GM12878 (cell line): ENCODE results near the gene STAT4. TPM values are rescaled to one million over a fixed set of nuclear protein-coding genes. Genes with fewer than 3 reads are reported as not detected.

ENCODE experiments used
- ATAC-seq: fragments of 200-7000 bp; cut with Tn5 transposase; 3 replicates; pipeline ENCODE4 v1.9.1; 2020; ENCODE audit warnings: mild to moderate bottlenecking, moderate library complexity
- BruUV-seq: library from RNA; stranded (reverse); fragments of 400-500 nt; replicated peaks from 2 replicates; lab custom pipeline; 2021; lab: Mats Ljungman, UMichigan
- CTCF ChIA-PET: fragments of 300-600 bp; sonication (Branson Sonifier 250); formaldehyde crosslinking; extraction: SDS; loops from one replicate; lab custom pipeline; 2021; ENCODE audit warnings: inconsistent platforms; lab: Yijun Ruan, JAX
- POLR2A ChIA-PET: fragments of 350-600 bp; formaldehyde crosslinking; extraction: SDS; loops from one replicate; lab custom pipeline; 2021; ENCODE audit warnings: inconsistent platforms; lab: Charles Lee
- RAD21 ChIA-PET: fragments of 300-600 bp; sonication (Branson Sonifier 250); formaldehyde crosslinking; loops from one replicate; lab custom pipeline; 2023; ENCODE audit warnings: antibody characterized with exemption; ENCODE audit not compliant: unreplicated experiment; lab: Charles Lee
- SMC1A ChIA-PET: fragments of 300-600 bp; sonication (Branson Sonifier 250); formaldehyde crosslinking; loops from one replicate; lab custom pipeline; 2023; ENCODE audit not compliant: unreplicated experiment, uncharacterized antibody; lab: Charles Lee
- DNase-seq: peaks from one replicate; pipeline ENCODE4 v3.0.0-alpha.2; 2011; ENCODE audit warnings: low read depth, low spot score
- FAIRE-seq: peaks from 3 replicates; lab custom pipeline; 2011; peaks lifted over from hg19 to GRCh38; lab: Jason Lieb, UNC
- H2AFZ ChIP-seq: 2 replicates; pipeline ENCODE4 v1.6.0; 2011; ENCODE audit warnings: low read depth, low read length, control low read depth; ENCODE audit not compliant: control insufficient read depth
- H3K27ac ChIP-seq: 2 replicates; pipeline ENCODE4 v1.5.1; 2011; ENCODE audit warnings: control low read depth; ENCODE audit not compliant: control insufficient read depth, insufficient read depth
- H3K27me3 ChIP-seq, 2 experiments: replicated peaks in 1 of 2; 2 replicates each; pipeline versions ENCODE4 v1.6.0 to v1.6.1; 2011; ENCODE audit warnings: low read length in 1 of 2; ENCODE audit not compliant: control insufficient read depth in 2 of 2, insufficient read depth in 2 of 2
- H3K36me3 ChIP-seq, 2 experiments: 2 replicates each; pipeline ENCODE4 v1.5.1; 2011; ENCODE audit warnings: low read length in 1 of 2; ENCODE audit not compliant: control insufficient read depth in 2 of 2, insufficient read depth in 2 of 2
- H3K4me1 ChIP-seq: 2 replicates; pipeline ENCODE4 v1.6.1; 2011; ENCODE audit warnings: mild to moderate bottlenecking, low read length, moderate library complexity, mixed read lengths; ENCODE audit not compliant: control insufficient read depth, insufficient read depth
- H3K4me2 ChIP-seq: 2 replicates; pipeline ENCODE4 v1.6.0; 2011; ENCODE audit warnings: control low read depth; ENCODE audit not compliant: control insufficient read depth, insufficient read depth
- H3K4me3 ChIP-seq: fragments of 200-600 bp; sonication (generic); 2 replicates; pipeline ENCODE4 v1.5.1; 2016
- H3K79me2 ChIP-seq: 2 replicates; pipeline ENCODE4 v1.6.0; 2011; ENCODE audit warnings: low read length; ENCODE audit not compliant: control insufficient read depth, insufficient read depth
- H3K9ac ChIP-seq: 2 replicates; pipeline ENCODE4 v1.8.0; 2011; ENCODE audit warnings: low read length, control low read depth, mixed read lengths; ENCODE audit not compliant: control insufficient read depth, insufficient read depth
- H3K9me3 ChIP-seq: replicated peaks from 3 replicates; pipeline ENCODE4 v1.5.1; 2011; ENCODE audit warnings: mild to moderate bottlenecking, low read length; ENCODE audit not compliant: control insufficient read depth, insufficient read depth
- H4K20me1 ChIP-seq: 2 replicates; pipeline ENCODE4 v1.6.0; 2011; ENCODE audit not compliant: control insufficient read depth, insufficient read depth
- ATF7 ChIP-seq: fragments of 450-650 bp; IDR thresholded peaks from 2 replicates; pipeline ENCODE4 v1.6.1; 2016; ENCODE audit warnings: low read depth, mild to moderate bottlenecking
- BRCA1 ChIP-seq: IDR thresholded peaks from 2 replicates; pipeline ENCODE4 v1.6.1; 2011; ENCODE audit warnings: low read depth, low read length, improper control_type of control experiment
- EED ChIP-seq: sonication (generic); IDR thresholded peaks from 2 replicates; pipeline ENCODE4 v1.6.1; 2016; ENCODE audit warnings: antibody characterized with exemption, low read depth
- HDAC6 ChIP-seq: fragments of 200-600 bp; sonication (generic); IDR thresholded peaks from one replicate; pipeline ENCODE4 v1.8.0; 2017; ENCODE audit warnings: antibody characterized with exemption; ENCODE audit not compliant: unreplicated experiment
- IKZF2 ChIP-seq, 2 experiments: fragments of 450-650 bp; IDR thresholded peaks; 2 replicates each; pipeline ENCODE4 v1.6.1; 2017; ENCODE audit warnings: mild to moderate bottlenecking in 2 of 2, moderate library complexity in 2 of 2
- MEF2A ChIP-seq: IDR thresholded peaks from 2 replicates; pipeline ENCODE4 v1.6.1; 2011; ENCODE audit warnings: low read depth, mild to moderate bottlenecking, low read length, moderate library complexity; ENCODE audit not compliant: insufficient read depth
- PAX8 ChIP-seq: fragments of 450-650 bp; IDR thresholded peaks from 2 replicates; pipeline ENCODE4 v1.6.1; 2017; ENCODE audit warnings: mild to moderate bottlenecking, moderate library complexity
- SP1 ChIP-seq: IDR thresholded peaks from one replicate; pipeline ENCODE4 v1.6.1; 2011; ENCODE audit warnings: low read depth, low read length
- TARDBP ChIP-seq: IDR thresholded peaks from 2 replicates; pipeline ENCODE4 v1.6.1; 2016; ENCODE audit warnings: borderline replicate concordance
- ZNF592 ChIP-seq: fragments of 450-650 bp; IDR thresholded peaks from 2 replicates; pipeline ENCODE4 v1.6.1; 2017; ENCODE audit warnings: mild to moderate bottlenecking, moderate library complexity
- WGBS: methylation state at CpG from one replicate; pipeline ENCODE4 v1.1.6; 2016; ENCODE audit warnings: low lambda C conversion rate; ENCODE audit not compliant: insufficient replicate concordance, insufficient coverage; ENCODE audit errors: missing lambda C conversion rate; 5-methylcytosine and 5-hydroxymethylcytosine counted together
- in situ Hi-C: fragments of 300-500 bp; cut with MboI; formaldehyde crosslinking; loops from 9 replicates; pipeline ENCODE4 v1.14.3; 2018; ENCODE audit warnings: mixed read lengths
- intact Hi-C: fragments of 100-400 bp; cut with micrococcal nuclease; formaldehyde crosslinking; loops from one replicate; pipeline ENCODE4 v1.14.2; 2022; ENCODE audit not compliant: unreplicated experiment
- polyA plus RNA-seq, 11 experiments: library from polyadenylated mRNA; depleted of rRNA in 4 of 11; unstranded in 6 of 11; stranded (reverse) in 5 of 11; fragments of >200 nt; fragmentation: Nextera tagmentation in 4 of 11; fragmentation: Illumina TruSeq in 1 of 11; extraction: Ambion mirVana in 4 of 11; extraction: Trizol in 1 of 11; gene quantifications; 1 replicate in 1 of 11; 2 replicates in 10 of 11; pipeline versions ENCODE4 v1.2.1 to v1.2.3, GENCODE V29; 2011 to 2016; ENCODE audit warnings: inconsistent platforms in 2 of 11, missing spikeins in 2 of 11, low read depth in 1 of 11
- total RNA-seq, 4 experiments: library from RNA; depleted of rRNA in 3 of 4; stranded (reverse); fragments of >200 nt in 3 of 4; fragmentation: Illumina TruSeq in 1 of 4; extraction: Trizol in 1 of 4; gene quantifications; 2 replicates each; pipeline versions ENCODE4 v1.2.1 to v1.2.3, GENCODE V29; 2013 to 2021
- TF ChIP-seq, protein P1 (sequence below): fragments of 450-650 bp; IDR thresholded peaks from 2 replicates; pipeline ENCODE4 v1.6.1; 2017; ENCODE audit warnings: mild to moderate bottlenecking, low read depth, inconsistent platforms; ENCODE audit not compliant: poor library complexity, severe bottlenecking

STAT4 gene
- total and polyA plus RNA-seq, 10 of the 15 experiments (the other 5 are each of a cell fraction or from before 2014, with no cell fraction given): 3.1 to 9.3 (median 7.1) TPM

GRCh38 chr2:191037351-191037750, 113.4 kb downstream of the STAT4 start:
- Histone ChIP-seq H3K9ac (no peak overlapping the region), H3K4me3 (no peak overlapping the region), H3K4me2 (no peak overlapping the region), H3K4me1 (no peaks in the 10 kb centered on the region; the same call in 1 of the 2 replicates), H2AFZ (no peak overlapping the region), H3K27me3 (no peaks in the 10 kb centered on the region), H3K27ac (no peak overlapping the region), H4K20me1 (no peaks in the 10 kb centered on the region), H3K79me2 (no peaks in the 10 kb centered on the region), H3K9me3 (no peaks in the 10 kb centered on the region)
- ChIA-PET CTCF (interaction anchor here (1.1 to 4.0 kb wide), 4 partner anchors 12 to 186 kb away, joined by 3 to 16 read pairs (median 10); no protein-coding TSS in a partner anchor), POLR2A (interaction anchor here (1.2 kb wide), 1 partner anchor 13 kb away, joined by 4 read pairs; no protein-coding TSS in a partner anchor), SMC1A (interaction anchor here (1.0 to 2.1 kb wide), 6 partner anchors 11 to 187 kb away, joined by 3 to 9 read pairs (median 4); no protein-coding TSS in a partner anchor)
- BruUV-seq: no TSS peak
- in situ Hi-C loops: no loop called here
- FAIRE-seq (no peak), DNase-seq (no peak), ATAC-seq (no peak)
- 63% methylated on average over 4 of the region's 4 CpGs for WGBS
- TF ChIP-seq MEF2A: no peak
- no peak for TF ChIP-seq ATF7
- TF ChIP-seq PAX8: no peak
- TF ChIP-seq SP1: no peak
- TF ChIP-seq ZNF592: no peak
- TF ChIP-seq, protein P1, sequence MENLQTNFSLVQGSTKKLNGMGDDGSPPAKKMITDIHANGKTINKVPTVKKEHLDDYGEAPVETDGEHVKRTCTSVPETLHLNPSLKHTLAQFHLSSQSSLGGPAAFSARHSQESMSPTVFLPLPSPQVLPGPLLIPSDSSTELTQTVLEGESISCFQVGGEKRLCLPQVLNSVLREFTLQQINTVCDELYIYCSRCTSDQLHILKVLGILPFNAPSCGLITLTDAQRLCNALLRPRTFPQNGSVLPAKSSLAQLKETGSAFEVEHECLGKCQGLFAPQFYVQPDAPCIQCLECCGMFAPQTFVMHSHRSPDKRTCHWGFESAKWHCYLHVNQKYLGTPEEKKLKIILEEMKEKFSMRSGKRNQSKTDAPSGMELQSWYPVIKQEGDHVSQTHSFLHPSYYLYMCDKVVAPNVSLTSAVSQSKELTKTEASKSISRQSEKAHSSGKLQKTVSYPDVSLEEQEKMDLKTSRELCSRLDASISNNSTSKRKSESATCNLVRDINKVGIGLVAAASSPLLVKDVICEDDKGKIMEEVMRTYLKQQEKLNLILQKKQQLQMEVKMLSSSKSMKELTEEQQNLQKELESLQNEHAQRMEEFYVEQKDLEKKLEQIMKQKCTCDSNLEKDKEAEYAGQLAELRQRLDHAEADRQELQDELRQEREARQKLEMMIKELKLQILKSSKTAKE: no peak
- TF ChIP-seq TARDBP: no peak
- no peak for TF ChIP-seq HDAC6
- TF ChIP-seq BRCA1: no peak
- TF ChIP-seq EED: no peak
- no peak for TF ChIP-seq IKZF2 (IDR thresholded peaks at IDR 0.05)
- TF ChIP-seq, all 136 proteins: peak for 0
- H3K36me3 ChIP-seq: no peaks in the 10 kb centered on the region
- intact Hi-C loops: no loop called here
- RAD21 ChIA-PET: interaction anchor here (1.2 to 1.5 kb wide), 2 partner anchors 13 to 14 kb away, joined by 4 to 5 read pairs; no protein-coding TSS in a partner anchor
